Measurements from ENCODE around the gene ATF6B. TPM values are rescaled to one million over a fixed set of nuclear protein-coding genes. Genes with fewer than 3 reads are reported as not detected.

Gene ATF6B
- total RNA-seq, 1 experiment from 2014 or later, result 87.2 TPM

GRCh38 chr6:32097364-32097763, 30.7 kb downstream of the ATF6B start:
- ChIA-PET CTCF (no interaction called here), POLR2A (ENCODE audit: unreplicated experiment) (no interaction called here)
- no peaks in the 10 kb centered on the region for H3K36me3 ChIP-seq (ENCODE audit: low read depth)
- H3K79me2 ChIP-seq (ENCODE audit: low read depth), result no peaks in the 10 kb centered on the region
- H3K9me2 ChIP-seq (ENCODE audit: insufficient read depth), result no peaks in the 10 kb centered on the region
- H3K4me1 ChIP-seq (replicated peaks; ENCODE audit: insufficient read depth), result no peaks in the 10 kb centered on the region
- no peak overlapping the region for H3K4me2 ChIP-seq
- TF ChIP-seq EZH2 (IDR thresholded peaks at IDR 0.05; ENCODE audit: low read depth) (no peak), CTCF (conservative IDR thresholded peaks at IDR 0.05) (no peak)
- no peak overlapping the region for H2AFZ ChIP-seq
- H3K9me3 ChIP-seq (ENCODE audit: insufficient read depth, low read depth), result no peaks in the 10 kb centered on the region
- H3K27me3 ChIP-seq (ENCODE audit: insufficient read depth, low read depth), result no peaks in the 10 kb centered on the region
- no peak overlapping the region for H3K4me3 ChIP-seq
- no peak overlapping the region for H3K27ac ChIP-seq
- no peak for DNase-seq
- H4K20me1 ChIP-seq (ENCODE audit: insufficient read depth), result no peaks in the 10 kb centered on the region
- intact Hi-C loops (cut with micrococcal nuclease; ENCODE audit: unreplicated experiment), result no loop called here
- BruUV-seq (replicated peaks), result no TSS peak
- peaks cover 6% of the 10 kb centered on the region for H3F3A ChIP-seq (ENCODE audit: insufficient read depth, low read depth)

GRCh38 chr6:32096394-32097258, 31.4 kb downstream of the ATF6B start:
- H3K4me1 ChIP-seq (replicated peaks; ENCODE audit: insufficient read depth), result no peaks in the 10 kb centered on the region
- no peaks in the 10 kb centered on the region for H4K20me1 ChIP-seq (ENCODE audit: insufficient read depth)
- no peak for TF ChIP-seq CTCF (conservative IDR thresholded peaks at IDR 0.05)
- no peak for TF ChIP-seq EZH2 (IDR thresholded peaks at IDR 0.05; ENCODE audit: low read depth)
- H3K9me2 ChIP-seq (ENCODE audit: insufficient read depth), result no peaks in the 10 kb centered on the region
- DNase-seq, result no peak
- no peak overlapping the region for H2AFZ ChIP-seq
- H3F3A ChIP-seq (ENCODE audit: insufficient read depth, low read depth), result peaks cover 6% of the 10 kb centered on the region
- no peaks in the 10 kb centered on the region for H3K36me3 ChIP-seq (ENCODE audit: low read depth)
- no peaks in the 10 kb centered on the region for H3K9me3 ChIP-seq (ENCODE audit: insufficient read depth, low read depth)
- H3K79me2 ChIP-seq (ENCODE audit: low read depth), result no peaks in the 10 kb centered on the region
- CTCF ChIA-PET, result no interaction called here
- H3K4me3 ChIP-seq, result no peak overlapping the region
- intact Hi-C loops (cut with micrococcal nuclease; ENCODE audit: unreplicated experiment), result no loop called here
- H3K27ac ChIP-seq, result no peak overlapping the region
- H3K27me3 ChIP-seq (ENCODE audit: insufficient read depth, low read depth), result no peaks in the 10 kb centered on the region
- no peak overlapping the region for H3K4me2 ChIP-seq
- BruUV-seq (replicated peaks), result no TSS peak
- POLR2A ChIA-PET (ENCODE audit: unreplicated experiment), result interaction anchor here (0.6 kb wide), 1 partner anchor 33 kb away, joined by 9 read pairs; no protein-coding TSS in a partner anchor

GRCh38 chr6:32096087-32096393, 32.0 kb downstream of the ATF6B start:
- ChIA-PET CTCF (no interaction called here), POLR2A (ENCODE audit: unreplicated experiment) (no interaction called here)
- no peaks in the 10 kb centered on the region for H3K79me2 ChIP-seq (ENCODE audit: low read depth)
- H3K27me3 ChIP-seq (ENCODE audit: insufficient read depth, low read depth), result no peaks in the 10 kb centered on the region
- H4K20me1 ChIP-seq (ENCODE audit: insufficient read depth), result no peaks in the 10 kb centered on the region
- no TSS peak for BruUV-seq (replicated peaks)
- H3K9me3 ChIP-seq (ENCODE audit: insufficient read depth, low read depth), result no peaks in the 10 kb centered on the region
- H3K4me2 ChIP-seq, result no peak overlapping the region
- no peaks in the 10 kb centered on the region for H3K9me2 ChIP-seq (ENCODE audit: insufficient read depth)
- intact Hi-C loops (cut with micrococcal nuclease; ENCODE audit: unreplicated experiment), result no loop called here
- H3F3A ChIP-seq (ENCODE audit: insufficient read depth, low read depth), result peaks cover 6% of the 10 kb centered on the region
- H2AFZ ChIP-seq, result no peak overlapping the region
- H3K27ac ChIP-seq, result no peak overlapping the region
- no peak for DNase-seq
- no peaks in the 10 kb centered on the region for H3K36me3 ChIP-seq (ENCODE audit: low read depth)
- no peak overlapping the region for H3K4me3 ChIP-seq
- TF ChIP-seq CTCF (conservative IDR thresholded peaks at IDR 0.05) (no peak), EZH2 (IDR thresholded peaks at IDR 0.05; ENCODE audit: low read depth) (no peak)
- no peaks in the 10 kb centered on the region for H3K4me1 ChIP-seq (replicated peaks; ENCODE audit: insufficient read depth)

All from PC-9 (cell line).